ENCODE results near the gene RARG. TPM values are rescaled to one million over a fixed set of nuclear protein-coding genes. Genes with fewer than 3 reads are reported as not detected.

RARG gene
- total and polyA plus RNA-seq, 2 donors (not counting 3 experiments of a cell fraction or from before 2014, with no cell fraction given): 9.9 to 19.5 TPM

DNA sequence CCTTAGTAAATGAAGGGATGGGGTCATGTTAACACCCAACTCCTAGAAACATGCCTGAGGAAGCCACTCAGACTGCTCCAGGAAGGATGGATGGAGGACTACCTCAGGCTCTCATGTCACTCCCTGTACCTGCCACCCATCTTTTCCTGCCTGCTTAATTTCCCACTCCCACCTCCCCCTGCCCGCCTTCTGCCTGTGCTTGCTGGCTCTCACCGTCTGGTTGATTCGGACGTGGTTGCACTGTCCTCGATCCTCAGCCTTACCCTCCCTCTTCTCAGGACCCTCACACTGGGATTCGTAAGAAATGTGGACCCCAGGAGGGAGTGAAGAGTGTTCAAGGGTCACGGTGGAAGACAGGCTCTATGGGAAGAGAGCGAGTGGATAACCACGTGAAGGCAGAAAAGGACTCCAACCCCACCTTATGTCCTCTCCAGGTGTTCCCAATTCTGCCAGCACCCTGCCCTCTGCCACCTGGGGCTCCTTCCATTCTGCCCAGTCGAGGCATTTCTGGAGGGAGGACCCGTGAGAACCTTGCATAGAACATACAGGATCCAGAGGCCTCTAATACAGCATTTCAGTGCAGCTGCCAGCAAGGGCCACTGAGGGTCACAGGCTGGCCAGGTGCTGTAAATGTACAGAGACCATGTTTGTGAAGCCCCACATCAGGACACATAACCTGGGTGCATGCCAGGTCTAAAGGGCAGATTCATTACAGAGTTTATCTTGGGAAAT is 37.9 kb downstream of the RARG start:
- CTCF ChIA-PET: interaction anchor here (1.2 to 6.7 kb wide), 3 partner anchors 34 to 156 kb away, joined by 4 to 249 read pairs (median 32); no protein-coding TSS in a partner anchor
- no peak overlapping the region for H3K4me3 ChIP-seq (replicated peaks in 1 of 3; ENCODE audit: insufficient read depth in 1 of 3, low read depth in 1 of 3, low read length in 3 of 3)
- H3K9me1 ChIP-seq (replicated peaks; ENCODE audit: control insufficient read depth, extremely low read depth, insufficient read depth, low read length): no peaks in the 10 kb centered on the region
- BruUV-seq (replicated peaks): no TSS peak
- no peak overlapping the region for H3K4me2 ChIP-seq (ENCODE audit: insufficient read depth, low read length)
- DNase-seq (ENCODE audit: low read depth, low spot score) (no peak), FAIRE-seq (no peak)
- H3K27me3 ChIP-seq (ENCODE audit: control insufficient read depth in 2 of 2, insufficient read depth in 2 of 2, low read length in 2 of 2): peaks cover 0 to 2% of the 10 kb centered on the region in 2 experiments
- no peaks in the 10 kb centered on the region for H3K36me3 ChIP-seq (ENCODE audit: control insufficient read depth in 2 of 2, extremely low read depth in 1 of 2, insufficient read depth in 2 of 2, low read length in 2 of 2)
- H4K20me1 ChIP-seq (replicated peaks; ENCODE audit: control insufficient read depth, extremely low read depth, insufficient read depth, low read length): no peaks in the 10 kb centered on the region
- H3K4me1 ChIP-seq (ENCODE audit: control insufficient read depth, extremely low read depth, insufficient read depth, low read length): peaks cover 10% of the 10 kb centered on the region
- POLR2A ChIA-PET: no interaction called here
- H3K79me2 ChIP-seq (ENCODE audit: control insufficient read depth, insufficient read depth, low read length): no peaks in the 10 kb centered on the region
- no peaks in the 10 kb centered on the region for H3K9me3 ChIP-seq (replicated peaks; ENCODE audit: control insufficient read depth, insufficient read depth, low read length)
- intact Hi-C loops (cut with micrococcal nuclease) (no loop called here), dilution Hi-C loops (cut with MboI; ENCODE audit: extremely low pct_ligation_motif_present, low sequenced_read_pairs) (no loop called here)
- H3K27ac ChIP-seq (ENCODE audit: insufficient read depth, low read depth, low read length): no peak overlapping the region
- H2AFZ ChIP-seq (ENCODE audit: low read depth, low read length): no peak overlapping the region
- no peak for TF ChIP-seq GATA2 (IDR thresholded peaks at IDR 0.05; ENCODE audit: insufficient read depth, insufficient read length, low read depth, low read length)
- TF ChIP-seq, protein P1, sequence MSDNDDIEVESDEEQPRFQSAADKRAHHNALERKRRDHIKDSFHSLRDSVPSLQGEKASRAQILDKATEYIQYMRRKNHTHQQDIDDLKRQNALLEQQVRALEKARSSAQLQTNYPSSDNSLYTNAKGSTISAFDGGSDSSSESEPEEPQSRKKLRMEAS (IDR thresholded peaks at IDR 0.05; ENCODE audit: insufficient read depth, insufficient read length): no peak
- no peak for TF ChIP-seq FOS (IDR thresholded peaks at IDR 0.05; ENCODE audit: borderline replicate concordance, insufficient read depth, low read length)
- TF ChIP-seq EZH2 (IDR thresholded peaks at IDR 0.05; ENCODE audit: borderline replicate concordance, low read depth, low read length, severe bottlenecking): no peak
- TF ChIP-seq POLR2AphosphoS5 (IDR thresholded peaks at IDR 0.05; ENCODE audit: insufficient read depth, low read depth, low read length): no peak
- no peak for TF ChIP-seq JUN (IDR thresholded peaks at IDR 0.05; ENCODE audit: borderline replicate concordance, insufficient read depth, insufficient read length, low read depth)
- no peak for TF ChIP-seq MYC (IDR thresholded peaks at IDR 0.05; ENCODE audit: low read depth, low read length)
- TF ChIP-seq, protein P2, sequence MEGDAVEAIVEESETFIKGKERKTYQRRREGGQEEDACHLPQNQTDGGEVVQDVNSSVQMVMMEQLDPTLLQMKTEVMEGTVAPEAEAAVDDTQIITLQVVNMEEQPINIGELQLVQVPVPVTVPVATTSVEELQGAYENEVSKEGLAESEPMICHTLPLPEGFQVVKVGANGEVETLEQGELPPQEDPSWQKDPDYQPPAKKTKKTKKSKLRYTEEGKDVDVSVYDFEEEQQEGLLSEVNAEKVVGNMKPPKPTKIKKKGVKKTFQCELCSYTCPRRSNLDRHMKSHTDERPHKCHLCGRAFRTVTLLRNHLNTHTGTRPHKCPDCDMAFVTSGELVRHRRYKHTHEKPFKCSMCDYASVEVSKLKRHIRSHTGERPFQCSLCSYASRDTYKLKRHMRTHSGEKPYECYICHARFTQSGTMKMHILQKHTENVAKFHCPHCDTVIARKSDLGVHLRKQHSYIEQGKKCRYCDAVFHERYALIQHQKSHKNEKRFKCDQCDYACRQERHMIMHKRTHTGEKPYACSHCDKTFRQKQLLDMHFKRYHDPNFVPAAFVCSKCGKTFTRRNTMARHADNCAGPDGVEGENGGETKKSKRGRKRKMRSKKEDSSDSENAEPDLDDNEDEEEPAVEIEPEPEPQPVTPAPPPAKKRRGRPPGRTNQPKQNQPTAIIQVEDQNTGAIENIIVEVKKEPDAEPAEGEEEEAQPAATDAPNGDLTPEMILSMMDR (IDR thresholded peaks at IDR 0.05; ENCODE audit: extremely low read depth in 1 of 2, insufficient read depth in 1 of 2, low read depth in 1 of 2, low read length in 2 of 2): no peak
- TF ChIP-seq POLR2A (IDR thresholded peaks at IDR 0.05; ENCODE audit: low read depth, low read length): no peak
- no peak overlapping the region for H3K9ac ChIP-seq (replicated peaks; ENCODE audit: extremely low read depth, insufficient read depth, low read length)
